SHP77 treated with DMSO at 0.1 percent for 48 hours (cell line): ENCODE results near the gene WIPF3.

Experiments used
- DNase-seq: peaks from one replicate; lab custom pipeline; 2025; lab: John Stamatoyannopoulos, UW

The WIPF3 gene

GRCh38 chr7:29847916-29848315 lies 41.6 kb downstream of the WIPF3 start:
- no peak for DNase-seq

GRCh38 chr7:29848941-29849340 lies 42.6 kb downstream of the WIPF3 start:
- DNase-seq: no peak

- no peak for DNase-seq
Measured at GRCh38 chr7:29851487-29851886, 45.2 kb downstream of the WIPF3 start.

- no peak for DNase-seq
Measured at GRCh38 chr7:29852457-29852856, 46.1 kb downstream of the WIPF3 start.

- peak; percentile 50 for DNase-seq
Measured at GRCh38 chr7:29853072-29853471, 46.8 kb downstream of the WIPF3 start.

GRCh38 chr7:29853789-29854188 lies 47.5 kb downstream of the WIPF3 start:
- DNase-seq: peak; percentile 31

- DNase-seq: no peak
Measured at GRCh38 chr7:29854257-29854938, 48.1 kb downstream of the WIPF3 start.

GRCh38 chr7:29857654-29858053 lies 51.3 kb downstream of the WIPF3 start:
- no peak for DNase-seq

GRCh38 chr7:29858191-29858951 lies 52.1 kb downstream of the WIPF3 start:
- DNase-seq: no peak

GRCh38 chr7:29859104-29859503 lies 52.8 kb downstream of the WIPF3 start:
- no peak for DNase-seq

GRCh38 chr7:29859524-29860185 lies 53.3 kb downstream of the WIPF3 start:
- DNase-seq: no peak

- no peak for DNase-seq
Measured at GRCh38 chr7:29860186-29860585, 53.9 kb downstream of the WIPF3 start.

GRCh38 chr7:29861884-29862283 lies 55.6 kb downstream of the WIPF3 start:
- no peak for DNase-seq

- no peak for DNase-seq
Measured at GRCh38 chr7:29864656-29865055, 58.3 kb downstream of the WIPF3 start.

- no peak for DNase-seq
Measured at GRCh38 chr7:29865526-29865925, 59.2 kb downstream of the WIPF3 start.

GRCh38 chr7:29866490-29866930 lies 60.2 kb downstream of the WIPF3 start:
- DNase-seq: no peak

- no peak for DNase-seq
Measured at GRCh38 chr7:29871787-29872398, 65.6 kb downstream of the WIPF3 start.

GRCh38 chr7:29873644-29874294 lies 67.5 kb downstream of the WIPF3 start:
- DNase-seq: no peak

- no peak for DNase-seq
Measured at GRCh38 chr7:29875741-29876140, 69.4 kb downstream of the WIPF3 start.

- no peak for DNase-seq
Measured at GRCh38 chr7:29877196-29877595, 70.9 kb downstream of the WIPF3 start.

GRCh38 chr7:29878081-29878688 lies 71.9 kb downstream of the WIPF3 start:
- DNase-seq: no peak

- no peak for DNase-seq
Measured at GRCh38 chr7:29879609-29880008, 73.3 kb downstream of the WIPF3 start.
